Gastrocnemius medialis (tissue), 4 donors: ENCODE measurements around the gene CRYBG3. TPM values are rescaled to one million over a fixed set of nuclear protein-coding genes. Genes with fewer than 3 reads are reported as not detected.

Source experiments
- ATAC-seq, 2 donors: fragments of 150-250 bp; one replicate each; pipeline ENCODE4 v1.9.1; 2016
- DNase-seq, 2 donors: peaks; one replicate each; pipeline ENCODE4 v3.0.0-alpha.2; 2019
- H3K27ac ChIP-seq, 4 donors: fragments of 200-600 bp; sonication (generic); 1 replicate in 1 of 4; 2 replicates in 3 of 4; pipeline ENCODE4 v1.5.1; 2016 to 2018; ENCODE audit warnings: mild to moderate bottlenecking in 2 of 4, moderate library complexity in 1 of 4
- H3K27me3 ChIP-seq, 3 donors: fragments of 200-600 bp; sonication (generic) in 2 of 3; 1 replicate in 1 of 3; 2 replicates in 2 of 3; pipeline versions ENCODE4 v1.5.1 to v1.6.0; 2016 to 2019; ENCODE audit warnings: mild to moderate bottlenecking in 1 of 3, moderate library complexity in 1 of 3
- H3K36me3 ChIP-seq, 2 donors: fragments of 200-600 bp; sonication (generic) in 1 of 2; one replicate each; pipeline ENCODE4 v1.5.1; 2017 to 2018
- H3K4me1 ChIP-seq, 2 donors: fragments of 200-600 bp; sonication (generic) in 1 of 2; one replicate each; pipeline ENCODE4 v1.5.1; 2016 to 2017; ENCODE audit warnings: mild to moderate bottlenecking in 2 of 2
- H3K4me3 ChIP-seq, 4 donors: fragments of 200-600 bp; sonication (generic) in 3 of 4; 1 replicate in 1 of 4; 2 replicates in 3 of 4; pipeline ENCODE4 v1.5.1; 2016 to 2019; ENCODE audit warnings: mild to moderate bottlenecking in 2 of 4
- H3K9me3 ChIP-seq, 3 donors: fragments of 200-600 bp; sonication (generic) in 2 of 3; 1 replicate in 1 of 3; 2 replicates in 2 of 3; pipeline ENCODE4 v1.5.1; 2016 to 2019
- POLR2A ChIP-seq, 2 donors: fragments of 450-650 bp; IDR thresholded peaks; one replicate each; pipeline ENCODE4 v1.6.1; 2017; ENCODE audit warnings: antibody characterized with exemption in 2 of 2, mild to moderate bottlenecking in 2 of 2, moderate library complexity in 2 of 2
- in situ Hi-C, 4 donors: fragments of 200-750 bp; cut with MboI; loops; one replicate each; pipeline versions ENCODE4 v1.15.0 to v1.8.0; 2017; ENCODE audit warnings: low sequenced_read_pairs in 4 of 4
- intact Hi-C: fragments of 100-400 bp; cut with DNase I; formaldehyde crosslinking; loops from one replicate; pipeline ENCODE4 v1.15.1; 2023; ENCODE audit warnings: low total_unique reads
- total RNA-seq, 4 donors: library from RNA; depleted of rRNA; stranded (reverse); fragments of >200 nt; gene quantifications; one replicate each; pipeline versions ENCODE4 v1.1.0 to v1.2.3, GENCODE V29; 2016
- TF ChIP-seq, protein P1 (sequence below), 5 experiments: fragments of 450-650 bp in 3 of 5; fragments of 200-600 bp in 2 of 5; sonication (generic) in 2 of 5; IDR thresholded peaks in 4 of 5; conservative IDR thresholded peaks in 1 of 5; 1 replicate in 4 of 5; 2 replicates in 1 of 5; pipeline ENCODE4 v1.5.1; 2016 to 2019; ENCODE audit warnings: antibody characterized with exemption in 5 of 5, mild to moderate bottlenecking in 3 of 5, moderate library complexity in 3 of 5

Gene CRYBG3
- total RNA-seq, 4 donors from 2014 or later = 23.0 to 47.3 (median 24.8) TPM

DNA sequence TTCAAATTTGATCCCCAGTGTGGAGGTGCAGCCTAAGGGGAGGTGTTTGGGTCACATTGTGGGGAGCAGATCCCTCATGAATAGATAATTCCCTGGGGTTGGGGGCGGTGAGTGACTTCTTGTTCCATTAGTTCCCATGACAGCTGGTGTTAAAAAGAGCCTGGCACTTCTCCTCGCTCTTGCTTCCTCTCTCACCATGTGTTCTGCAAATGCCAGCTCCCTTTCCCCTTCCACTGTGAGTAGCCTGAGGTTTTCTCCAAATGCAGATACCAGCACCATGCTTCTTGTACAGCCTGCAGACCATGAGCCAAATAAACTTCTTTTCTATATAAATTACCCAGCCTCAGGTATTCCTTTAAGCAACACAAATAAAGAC is 127.3 kb downstream of the CRYBG3 start:
- Histone ChIP-seq H3K9me3 (no peaks in the 10 kb centered on the region), H3K4me1 (peaks cover 6 to 8% of the 10 kb centered on the region in 2 donors), H3K27me3 (no peaks in the 10 kb centered on the region), H3K27ac (no peak overlapping the region), H3K36me3 (peaks cover 0 to 80% of the 10 kb centered on the region in 2 donors), H3K4me3 (no peak overlapping the region)
- TF ChIP-seq, protein P1, sequence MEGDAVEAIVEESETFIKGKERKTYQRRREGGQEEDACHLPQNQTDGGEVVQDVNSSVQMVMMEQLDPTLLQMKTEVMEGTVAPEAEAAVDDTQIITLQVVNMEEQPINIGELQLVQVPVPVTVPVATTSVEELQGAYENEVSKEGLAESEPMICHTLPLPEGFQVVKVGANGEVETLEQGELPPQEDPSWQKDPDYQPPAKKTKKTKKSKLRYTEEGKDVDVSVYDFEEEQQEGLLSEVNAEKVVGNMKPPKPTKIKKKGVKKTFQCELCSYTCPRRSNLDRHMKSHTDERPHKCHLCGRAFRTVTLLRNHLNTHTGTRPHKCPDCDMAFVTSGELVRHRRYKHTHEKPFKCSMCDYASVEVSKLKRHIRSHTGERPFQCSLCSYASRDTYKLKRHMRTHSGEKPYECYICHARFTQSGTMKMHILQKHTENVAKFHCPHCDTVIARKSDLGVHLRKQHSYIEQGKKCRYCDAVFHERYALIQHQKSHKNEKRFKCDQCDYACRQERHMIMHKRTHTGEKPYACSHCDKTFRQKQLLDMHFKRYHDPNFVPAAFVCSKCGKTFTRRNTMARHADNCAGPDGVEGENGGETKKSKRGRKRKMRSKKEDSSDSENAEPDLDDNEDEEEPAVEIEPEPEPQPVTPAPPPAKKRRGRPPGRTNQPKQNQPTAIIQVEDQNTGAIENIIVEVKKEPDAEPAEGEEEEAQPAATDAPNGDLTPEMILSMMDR (IDR thresholded peaks at IDR 0.05 in 4 of 5, conservative IDR thresholded peaks at IDR 0.05 in 1 of 5) = no peak
- no peak for TF ChIP-seq POLR2A (IDR thresholded peaks at IDR 0.05)
- DNase-seq = no peak
- in situ Hi-C loops = no loop called here
- intact Hi-C loops = no loop called here
- no peak for ATAC-seq

DNA sequence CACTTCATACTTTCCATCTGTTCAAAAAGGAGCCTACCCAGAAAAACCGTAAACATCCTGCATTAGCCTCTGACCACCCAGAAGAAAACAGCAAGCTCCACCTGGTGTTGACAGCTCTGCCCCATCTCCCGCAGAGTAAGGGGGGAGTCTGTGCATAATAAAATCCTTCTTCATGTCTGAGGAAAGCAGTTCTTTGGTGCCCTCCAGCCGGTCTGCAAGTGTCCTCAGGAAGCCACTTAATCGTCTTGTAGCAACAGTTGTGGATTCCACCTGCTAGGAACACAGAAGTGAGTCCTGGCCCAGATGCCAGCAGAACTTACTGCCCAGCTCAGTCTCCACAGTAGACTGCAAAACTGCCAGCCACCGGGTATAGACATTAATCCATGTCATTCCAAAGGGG is 127.9 kb downstream of the CRYBG3 start:
- Histone ChIP-seq H3K4me3 (no peak overlapping the region), H3K36me3 (peaks cover 0 to 80% of the 10 kb centered on the region in 2 donors), H3K4me1 (peaks cover 6 to 8% of the 10 kb centered on the region in 2 donors), H3K27ac (no peak overlapping the region), H3K9me3 (no peaks in the 10 kb centered on the region), H3K27me3 (no peaks in the 10 kb centered on the region)
- TF ChIP-seq, protein P1 (IDR thresholded peaks at IDR 0.05 in 4 of 5, conservative IDR thresholded peaks at IDR 0.05 in 1 of 5) = no peak
- TF ChIP-seq POLR2A (IDR thresholded peaks at IDR 0.05) = no peak
- intact Hi-C loops = loop anchor here (10.0 kb wide), 1 partner anchor 1865 kb away; the partner anchor contains the start of gene CMSS1
- in situ Hi-C loops = loop anchor here in 1 of 4 donors (10.0 kb wide), 1 partner anchor 65 kb away; no protein-coding TSS in a partner anchor
- DNase-seq = no peak
- no peak for ATAC-seq

DNA sequence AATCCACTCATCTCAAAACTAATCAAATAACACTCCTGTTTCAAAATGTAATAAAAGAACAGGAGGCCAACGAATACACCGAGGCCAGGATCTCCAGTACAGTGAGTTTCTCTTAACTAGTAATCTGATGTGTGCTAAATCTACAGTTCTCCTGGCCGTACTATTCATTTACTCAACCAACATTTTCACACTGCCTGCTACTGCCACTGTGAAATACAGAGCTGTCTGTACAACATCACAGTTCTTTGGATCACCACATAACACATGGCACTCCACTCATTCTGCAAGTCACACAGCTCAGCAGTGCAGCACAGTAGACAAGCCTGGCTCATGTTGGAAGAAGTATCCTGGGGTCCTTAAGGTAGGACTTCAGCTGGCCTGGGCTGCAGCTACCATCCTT is 128.5 kb downstream of the CRYBG3 start:
- intact Hi-C loops = loop anchor here (10.0 kb wide), 1 partner anchor 1864 kb away; the partner anchor contains the start of gene CMSS1

DNA sequence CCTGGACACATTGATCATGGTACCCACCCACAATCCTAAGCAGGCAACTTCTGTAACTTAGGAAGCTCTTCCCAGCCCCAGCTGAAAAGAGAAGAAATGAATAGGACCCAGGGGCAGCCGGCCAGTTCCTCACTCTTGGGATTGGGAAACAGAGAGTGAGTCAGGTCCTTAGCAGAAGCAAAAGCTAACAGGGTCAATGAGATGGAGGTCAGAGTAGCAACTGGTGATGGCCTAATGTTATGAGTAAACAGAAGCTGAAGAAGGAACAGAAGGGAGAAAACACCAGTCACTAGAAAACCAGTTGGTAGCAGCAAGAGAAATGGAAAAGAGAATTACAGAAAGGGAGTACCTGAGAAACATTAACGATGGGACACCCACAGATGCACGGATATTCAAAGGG is 130.5 kb downstream of the CRYBG3 start:
- TF ChIP-seq, protein P1 (IDR thresholded peaks at IDR 0.05 in 4 of 5, conservative IDR thresholded peaks at IDR 0.05 in 1 of 5) = no peak
- no peak for TF ChIP-seq POLR2A (IDR thresholded peaks at IDR 0.05)
- Histone ChIP-seq H3K36me3 (peaks cover 0 to 62% of the 10 kb centered on the region in 2 donors), H3K27me3 (no peaks in the 10 kb centered on the region), H3K4me3 (no peak overlapping the region), H3K9me3 (no peaks in the 10 kb centered on the region), H3K27ac (peak overlapping the region; percentile 68 to 89 (median 86)), H3K4me1 (peaks cover 11 to 13% of the 10 kb centered on the region in 2 donors)
- in situ Hi-C loops = loop anchor here in 1 of 4 donors (10.0 kb wide), 1 partner anchor 63 kb away; no protein-coding TSS in a partner anchor
- DNase-seq (peak; percentile 70 to 88), ATAC-seq (peak; percentile 96 to 98)
- intact Hi-C loops = loop anchor here (10.0 kb wide), 1 partner anchor 1863 kb away; the partner anchor contains the start of gene CMSS1

More for the DNA sequence above, 128.5 kb downstream of the CRYBG3 start:
- H3K4me1 ChIP-seq = peaks cover 6 to 8% of the 10 kb centered on the region in 2 donors
- H3K36me3 ChIP-seq = peaks cover 0 to 80% of the 10 kb centered on the region in 2 donors
- no peak overlapping the region for H3K4me3 ChIP-seq
- H3K27ac ChIP-seq = peak overlapping the region in 3 of 4 donors; percentile 11 to 89 (median 20)
- H3K9me3 ChIP-seq = no peaks in the 10 kb centered on the region
- no peak for ATAC-seq
- H3K27me3 ChIP-seq = no peaks in the 10 kb centered on the region
- no peak for DNase-seq
- in situ Hi-C loops = loop anchor here in 1 of 4 donors (10.0 kb wide), 1 partner anchor 64 kb away; no protein-coding TSS in a partner anchor
- no peak for TF ChIP-seq POLR2A (IDR thresholded peaks at IDR 0.05)
- TF ChIP-seq, protein P1 (IDR thresholded peaks at IDR 0.05 in 4 of 5, conservative IDR thresholded peaks at IDR 0.05 in 1 of 5) = no peak
